Duodenal mucosa (tissue), 2 donors: ENCODE results near the gene IFT22.

Source experiments
- H3K27ac ChIP-seq: one replicate; pipeline ENCODE4 v1.7.0; 2013; ENCODE audit warnings: low read depth, low read length
- H3K27me3 ChIP-seq, 2 donors: one replicate each; pipeline ENCODE4 v1.7.0; 2013; ENCODE audit warnings: low read length in 2 of 2, control low read depth in 1 of 2; ENCODE audit not compliant: insufficient read depth in 2 of 2, control insufficient read depth in 1 of 2
- H3K36me3 ChIP-seq, 2 donors: one replicate each; pipeline ENCODE4 v1.7.0; 2013; ENCODE audit warnings: low read length in 2 of 2, control low read depth in 1 of 2; ENCODE audit not compliant: insufficient read depth in 2 of 2, control insufficient read depth in 1 of 2
- H3K4me1 ChIP-seq, 2 donors: one replicate each; pipeline ENCODE4 v1.7.0; 2013; ENCODE audit warnings: low read length in 2 of 2, control low read depth in 1 of 2; ENCODE audit not compliant: insufficient read depth in 2 of 2, control insufficient read depth in 1 of 2
- H3K4me3 ChIP-seq, 2 donors: one replicate each; pipeline ENCODE4 v1.7.0; 2013; ENCODE audit warnings: low read length in 2 of 2, low read depth in 1 of 2
- H3K9ac ChIP-seq, 2 donors: one replicate each; pipeline ENCODE4 v1.7.0; 2013; ENCODE audit warnings: low read length in 2 of 2, low read depth in 1 of 2
- H3K9me3 ChIP-seq, 2 donors: one replicate each; pipeline ENCODE4 v1.7.0; 2013; ENCODE audit warnings: low read length in 2 of 2, control low read depth in 1 of 2; ENCODE audit not compliant: control insufficient read depth in 1 of 2

The IFT22 gene

GRCh38 chr7:101321491-101322401, at the start of gene IFT22:
Gene IFT22, minus strand, starts transcription at chr7:101321812. Its CDS starts 103 bp downstream, at chr7:101321709.
- Histone ChIP-seq H3K9me3 (no peaks in the 10 kb centered on the region), H3K27me3 (no peaks in the 10 kb centered on the region), H3K4me1 (peaks cover 0 to 8% of the 10 kb centered on the region in 2 donors), H3K4me3 (peak within 1 kb of the TSS; percentile 83 to 88), H3K27ac (no peak within 1 kb of the TSS), H3K36me3 (no peaks in the 10 kb centered on the region), H3K9ac (peak within 1 kb of the TSS; percentile 56 to 77)

- no peak overlapping the region for H3K9ac ChIP-seq
- peaks cover 5 to 9% of the 10 kb centered on the region in 2 donors for H3K27me3 ChIP-seq
- H3K36me3 ChIP-seq = no peaks in the 10 kb centered on the region
- H3K9me3 ChIP-seq = no peaks in the 10 kb centered on the region
- no peak overlapping the region for H3K27ac ChIP-seq
- no peaks in the 10 kb centered on the region for H3K4me1 ChIP-seq
- H3K4me3 ChIP-seq = no peak overlapping the region
These were observed 49.2 kb upstream of the IFT22 start for GRCh38 chr7:101370836-101371235.

GRCh38 chr7:101368422-101369165, 47.0 kb upstream of the IFT22 start:
- peaks cover 10 to 11% of the 10 kb centered on the region in 2 donors for H3K27me3 ChIP-seq
- no peaks in the 10 kb centered on the region for H3K9me3 ChIP-seq
- no peak overlapping the region for H3K27ac ChIP-seq
- H3K4me3 ChIP-seq = no peak overlapping the region
- no peak overlapping the region for H3K9ac ChIP-seq
- H3K36me3 ChIP-seq = no peaks in the 10 kb centered on the region
- H3K4me1 ChIP-seq = peaks cover 0 to 3% of the 10 kb centered on the region in 2 donors

GRCh38 chr7:101367676-101368075, 46.1 kb upstream of the IFT22 start:
- H3K4me3 ChIP-seq = no peak overlapping the region
- peaks cover 5 to 9% of the 10 kb centered on the region in 2 donors for H3K27me3 ChIP-seq
- H3K36me3 ChIP-seq = no peaks in the 10 kb centered on the region
- no peak overlapping the region for H3K9ac ChIP-seq
- H3K27ac ChIP-seq = no peak overlapping the region
- H3K4me1 ChIP-seq = peaks cover 0 to 3% of the 10 kb centered on the region in 2 donors
- no peaks in the 10 kb centered on the region for H3K9me3 ChIP-seq

- Histone ChIP-seq H3K36me3 (no peaks in the 10 kb centered on the region), H3K9me3 (no peaks in the 10 kb centered on the region), H3K27ac (no peak overlapping the region), H3K9ac (no peak overlapping the region), H3K4me1 (peaks cover 0 to 3% of the 10 kb centered on the region in 2 donors), H3K4me3 (no peak overlapping the region), H3K27me3 (peaks cover 5 to 15% of the 10 kb centered on the region in 2 donors)
These were observed 44.3 kb upstream of the IFT22 start for GRCh38 chr7:101365956-101366355.

- H3K9ac ChIP-seq = peak overlapping the region in 1 of 2 donors; percentile 43
- H3K27me3 ChIP-seq = peaks cover 5 to 12% of the 10 kb centered on the region in 2 donors
- no peak overlapping the region for H3K27ac ChIP-seq
- peaks cover 0 to 3% of the 10 kb centered on the region in 2 donors for H3K4me1 ChIP-seq
- H3K9me3 ChIP-seq = no peaks in the 10 kb centered on the region
- peak overlapping the region; percentile 35 to 58 for H3K4me3 ChIP-seq
- no peaks in the 10 kb centered on the region for H3K36me3 ChIP-seq
These were observed 42.2 kb upstream of the IFT22 start for GRCh38 chr7:101363734-101364374.

GRCh38 chr7:101363196-101363733, 41.7 kb upstream of the IFT22 start:
- H3K36me3 ChIP-seq = no peaks in the 10 kb centered on the region
- no peaks in the 10 kb centered on the region for H3K9me3 ChIP-seq
- H3K9ac ChIP-seq = no peak overlapping the region
- H3K27ac ChIP-seq = no peak overlapping the region
- peak overlapping the region; percentile 35 to 58 for H3K4me3 ChIP-seq
- peaks cover 5 to 12% of the 10 kb centered on the region in 2 donors for H3K27me3 ChIP-seq
- H3K4me1 ChIP-seq = peaks cover 0 to 3% of the 10 kb centered on the region in 2 donors

GRCh38 chr7:101362334-101363195, 41.0 kb upstream of the IFT22 start, which contains the start of gene COL26A1:
Gene COL26A1, plus strand, starts transcription at chr7:101362875. Its CDS starts 158 bp downstream, at chr7:101363033.
- Histone ChIP-seq H3K27me3 (peaks cover 5 to 12% of the 10 kb centered on the region in 2 donors), H3K27ac (no peak within 1 kb of the TSS), H3K9ac (peak within 1 kb of the TSS in 1 of 2 donors; percentile 43), H3K4me3 (peak within 1 kb of the TSS; percentile 35 to 58), H3K36me3 (no peaks in the 10 kb centered on the region), H3K9me3 (no peaks in the 10 kb centered on the region), H3K4me1 (peaks cover 0 to 3% of the 10 kb centered on the region in 2 donors)

- Histone ChIP-seq H3K9ac (no peak overlapping the region), H3K36me3 (no peaks in the 10 kb centered on the region), H3K27me3 (peaks cover 0 to 4% of the 10 kb centered on the region in 2 donors), H3K4me3 (no peak overlapping the region), H3K27ac (no peak overlapping the region), H3K4me1 (no peaks in the 10 kb centered on the region), H3K9me3 (no peaks in the 10 kb centered on the region)
These were observed 35.8 kb upstream of the IFT22 start for GRCh38 chr7:101357433-101357832.
